HG02884 (cell line): ENCODE measurements around the gene CCR2.
"Not testable (repeated sequence)": the region's sequence is repeated elsewhere in the genome, so short reads cannot be mapped to it uniquely, and the experiment has no call there.

ENCODE experiments used
- ATAC-seq: cut with Tn5 transposase; IDR thresholded peaks from one replicate; pipeline ENCODE4 v1.9.1; 2021; ENCODE audit warnings: mild to moderate bottlenecking, moderate library complexity; ENCODE audit not compliant: unreplicated experiment

CCR2 gene

GRCh38 chr3:46400846-46401245 is 46.9 kb downstream of the CCR2 start:
- no peak for ATAC-seq

- ATAC-seq, result no peak
Observed at GRCh38 chr3:46401579-46401978, 47.7 kb downstream of the CCR2 start.

GRCh38 chr3:46402902-46403301 is 49.0 kb downstream of the CCR2 start:
- ATAC-seq, result not testable (repeated sequence)

- no peak for ATAC-seq
Observed at GRCh38 chr3:46405301-46406019, 51.5 kb downstream of the CCR2 start.

GRCh38 chr3:46406443-46406787 is 52.5 kb downstream of the CCR2 start:
- no peak for ATAC-seq

GRCh38 chr3:46406788-46407611 is 53.1 kb downstream of the CCR2 start, which contains the start of the genes CCR5AS and CCRL2:
Gene CCR5AS, minus strand, starts transcription at chr3:46407066.
Gene CCRL2, plus strand, starts transcription at chr3:46407259. Its CDS starts 821 bp downstream, at chr3:46408080.
- ATAC-seq, result no peak

- no peak for ATAC-seq
Observed at GRCh38 chr3:46407970-46408369, 54.1 kb downstream of the CCR2 start.

- ATAC-seq, result no peak
Observed at GRCh38 chr3:46408853-46409252, 54.9 kb downstream of the CCR2 start.

GRCh38 chr3:46409739-46410489 is 56.0 kb downstream of the CCR2 start:
- ATAC-seq, result no peak
